D721Med (cell line): ENCODE data around the gene IDS.
"Not testable (repeated sequence)": the region's sequence is repeated elsewhere in the genome, so short reads cannot be mapped to it uniquely, and the experiment has no call there.

Experiments
- DNase-seq: peaks from one replicate; pipeline ENCODE4 v3.0.0; 2011; ENCODE audit warnings: low spot score; ENCODE audit not compliant: insufficient read length
- FAIRE-seq: peaks from 2 replicates; lab custom pipeline; 2011; peaks lifted over from hg19 to GRCh38; lab: Jason Lieb, UNC
- CTCF ChIP-seq: IDR thresholded peaks from 2 replicates; pipeline ENCODE4 v1.5.1; 2012; ENCODE audit warnings: mild to moderate bottlenecking, control low read depth; ENCODE audit not compliant: insufficient read depth; ENCODE audit errors: missing control alignments

Gene IDS

GRCh38 chrX:149490100-149490499, 15.0 kb downstream of the IDS start:
- no peak for FAIRE-seq
- DNase-seq: no peak
- no peak for TF ChIP-seq CTCF

- DNase-seq, FAIRE-seq: not testable (repeated sequence)
Measured at GRCh38 chrX:149488411-149489052, 16.6 kb downstream of the IDS start.

- not testable (repeated sequence) for FAIRE-seq, DNase-seq
Measured at GRCh38 chrX:149488008-149488407, 17.1 kb downstream of the IDS start.

DNA sequence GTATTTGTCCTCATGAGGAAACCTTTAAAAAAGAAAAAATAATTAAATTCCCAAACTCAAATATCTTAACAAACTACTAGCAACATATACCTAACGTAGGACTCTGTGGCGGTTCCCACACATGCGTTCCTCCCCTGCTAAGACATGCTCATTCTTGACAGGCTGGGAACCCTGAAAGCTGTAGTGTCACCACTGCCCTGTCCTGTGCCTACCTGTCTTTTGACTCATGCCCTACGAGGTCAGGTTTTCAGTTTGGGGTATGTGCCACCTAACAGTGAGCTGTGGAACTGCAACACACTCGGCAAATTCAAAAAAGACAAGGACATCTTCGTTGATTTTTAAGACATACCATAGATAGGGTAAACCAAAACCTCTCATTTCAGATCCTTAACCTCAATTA, 17.8 kb downstream of the IDS start:
- no peak for DNase-seq
- TF ChIP-seq CTCF: no peak
- FAIRE-seq: no peak

DNA sequence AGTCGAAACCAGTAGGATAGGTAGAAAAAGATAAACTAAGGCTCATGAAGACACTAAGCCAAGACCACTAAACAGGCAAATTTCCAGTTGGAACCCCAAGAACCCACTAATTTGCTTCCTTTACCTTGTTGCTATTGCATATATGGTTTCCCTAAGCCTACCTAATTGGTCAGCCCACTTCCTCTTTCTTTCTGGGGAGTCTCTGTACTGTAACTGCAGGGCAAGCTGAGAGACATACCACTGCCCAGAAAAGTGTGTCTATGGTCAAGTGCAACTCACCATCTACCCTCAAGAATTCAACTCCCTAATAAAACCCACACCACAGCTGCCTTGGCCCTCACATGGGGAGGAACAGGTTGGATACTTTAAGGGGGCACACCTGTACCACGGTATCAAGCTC, 28.6 kb downstream of the IDS start:
- FAIRE-seq: no peak
- no peak for TF ChIP-seq CTCF
- no peak for DNase-seq

DNA sequence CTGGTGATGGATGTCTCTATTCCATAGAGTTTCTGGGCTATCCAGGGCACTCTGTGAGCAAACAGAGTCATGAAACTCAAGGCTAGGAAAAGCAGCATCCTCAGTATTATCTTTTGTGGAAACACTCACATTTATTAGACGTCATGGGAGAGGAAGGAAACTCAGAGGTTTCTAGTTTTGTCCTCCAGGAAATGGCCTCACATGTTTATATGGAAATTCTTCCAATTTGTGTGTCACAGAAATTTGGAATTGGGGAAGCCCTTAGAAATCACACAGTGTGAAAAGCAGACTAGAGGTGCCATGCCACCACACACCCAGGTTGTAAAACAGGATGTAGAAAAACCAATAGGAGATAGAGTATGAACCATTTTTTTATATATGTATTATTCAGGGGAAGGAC, 31.1 kb downstream of the IDS start:
- DNase-seq (no peak), FAIRE-seq (no peak)
- TF ChIP-seq CTCF: no peak

DNA sequence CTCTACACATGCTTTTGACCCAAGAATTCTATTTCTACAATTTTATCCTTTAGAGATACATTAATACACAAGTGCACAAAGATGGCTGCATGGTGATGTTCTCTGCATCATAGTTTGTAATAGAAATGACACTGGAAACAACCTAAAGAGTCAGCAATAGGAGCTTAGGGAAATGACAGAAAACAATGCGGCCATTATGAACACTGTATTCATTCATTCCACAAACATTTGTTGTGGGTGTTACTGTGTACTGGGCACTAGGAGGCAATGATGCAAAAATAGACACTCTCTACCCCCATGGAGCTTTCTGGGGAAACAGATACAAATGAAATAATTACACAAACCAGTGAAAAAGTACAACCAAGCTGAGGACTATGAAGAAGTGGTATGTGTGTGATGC, 32.0 kb downstream of the IDS start:
- DNase-seq (no peak), FAIRE-seq (no peak)
- no peak for TF ChIP-seq CTCF

DNA sequence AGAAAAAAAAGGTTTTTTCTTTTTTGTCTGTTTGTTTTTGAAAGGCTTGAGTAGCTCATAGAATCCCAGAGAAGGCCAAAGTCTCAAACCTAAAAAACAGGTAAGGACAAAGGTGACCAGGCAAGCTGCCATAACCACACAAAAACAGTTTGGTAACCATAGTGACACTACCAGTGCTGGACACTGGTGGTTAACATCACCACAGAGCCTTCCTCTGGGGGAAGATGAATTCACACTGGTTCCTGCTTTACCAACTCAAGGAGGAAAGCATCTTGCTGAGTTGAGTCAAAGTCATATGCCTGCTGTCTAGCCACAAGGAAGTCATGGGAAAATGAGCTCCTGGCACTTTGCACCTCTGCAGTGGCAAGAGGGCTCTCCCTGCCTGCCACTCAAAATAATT, 32.5 kb downstream of the IDS start:
- DNase-seq: no peak
- no peak for FAIRE-seq
- no peak for TF ChIP-seq CTCF
